AG10803 (cell line): ENCODE data around the gene PLEKHG3.
A peak's percentile ranks its signal among the peaks of the same experiment; 100 is the strongest.

Source experiments
- DNase-seq: peaks from one replicate; pipeline ENCODE4 v3.0.0; 2010; ENCODE audit warnings: low read depth
- H3K4me3 ChIP-seq: 2 replicates; pipeline ENCODE4 v1.5.1; 2011; ENCODE audit warnings: mild to moderate bottlenecking, low read length, control low read depth
- TF ChIP-seq, protein P1 (sequence below): conservative IDR thresholded peaks from 2 replicates; pipeline ENCODE4 v1.5.1; 2011; ENCODE audit warnings: mild to moderate bottlenecking, low read length, control low read depth, inconsistent platforms

The PLEKHG3 gene

GRCh38 chr14:64702493-64703394, 1.5 kb upstream of the PLEKHG3 start:
- DNase-seq: no peak
- TF ChIP-seq, protein P1, sequence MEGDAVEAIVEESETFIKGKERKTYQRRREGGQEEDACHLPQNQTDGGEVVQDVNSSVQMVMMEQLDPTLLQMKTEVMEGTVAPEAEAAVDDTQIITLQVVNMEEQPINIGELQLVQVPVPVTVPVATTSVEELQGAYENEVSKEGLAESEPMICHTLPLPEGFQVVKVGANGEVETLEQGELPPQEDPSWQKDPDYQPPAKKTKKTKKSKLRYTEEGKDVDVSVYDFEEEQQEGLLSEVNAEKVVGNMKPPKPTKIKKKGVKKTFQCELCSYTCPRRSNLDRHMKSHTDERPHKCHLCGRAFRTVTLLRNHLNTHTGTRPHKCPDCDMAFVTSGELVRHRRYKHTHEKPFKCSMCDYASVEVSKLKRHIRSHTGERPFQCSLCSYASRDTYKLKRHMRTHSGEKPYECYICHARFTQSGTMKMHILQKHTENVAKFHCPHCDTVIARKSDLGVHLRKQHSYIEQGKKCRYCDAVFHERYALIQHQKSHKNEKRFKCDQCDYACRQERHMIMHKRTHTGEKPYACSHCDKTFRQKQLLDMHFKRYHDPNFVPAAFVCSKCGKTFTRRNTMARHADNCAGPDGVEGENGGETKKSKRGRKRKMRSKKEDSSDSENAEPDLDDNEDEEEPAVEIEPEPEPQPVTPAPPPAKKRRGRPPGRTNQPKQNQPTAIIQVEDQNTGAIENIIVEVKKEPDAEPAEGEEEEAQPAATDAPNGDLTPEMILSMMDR: no peak
- no peak overlapping the region for H3K4me3 ChIP-seq

GRCh38 chr14:64703395-64704142, 655 bp upstream of the PLEKHG3 start:
- peak overlapping the region; percentile 71 for H3K4me3 ChIP-seq
- peak; percentile 20 for DNase-seq
- TF ChIP-seq, protein P1: no peak

DNA sequence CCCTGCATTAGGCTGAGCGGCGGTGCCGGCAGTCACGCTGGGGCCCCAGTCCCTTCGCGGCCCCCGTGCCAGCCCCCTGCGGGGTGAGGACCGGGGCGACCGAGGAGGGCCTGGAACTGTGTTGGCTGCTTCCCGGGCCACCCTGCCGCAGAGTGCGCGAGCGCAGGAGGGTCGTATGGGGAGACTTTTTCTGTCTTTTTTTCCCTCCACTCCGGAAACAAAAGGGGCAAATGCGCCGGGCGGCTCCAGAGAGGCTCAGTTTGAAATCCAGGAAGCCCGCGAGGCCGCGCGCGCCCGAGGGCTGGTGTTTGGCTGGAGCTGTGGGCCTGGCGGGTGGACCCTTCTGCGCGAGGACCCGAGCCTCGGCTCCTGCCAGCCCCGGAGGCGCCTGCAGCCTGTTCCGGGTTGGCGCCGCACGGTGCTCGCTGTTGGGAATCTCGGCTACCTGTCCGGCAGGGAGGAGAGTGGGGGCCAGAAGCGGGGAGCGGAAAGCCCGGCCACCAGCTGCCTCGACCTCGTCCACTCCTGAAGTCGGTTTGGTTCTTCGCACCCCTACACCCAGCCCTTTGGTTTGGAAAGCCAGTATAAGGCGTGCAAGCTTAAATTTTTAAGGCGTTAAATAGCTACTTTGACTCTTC, 638 bp downstream of the PLEKHG3 start:
- peak overlapping the region; percentile 71 for H3K4me3 ChIP-seq
- TF ChIP-seq, protein P1: no peak
- peak; percentile 14 for DNase-seq

DNA sequence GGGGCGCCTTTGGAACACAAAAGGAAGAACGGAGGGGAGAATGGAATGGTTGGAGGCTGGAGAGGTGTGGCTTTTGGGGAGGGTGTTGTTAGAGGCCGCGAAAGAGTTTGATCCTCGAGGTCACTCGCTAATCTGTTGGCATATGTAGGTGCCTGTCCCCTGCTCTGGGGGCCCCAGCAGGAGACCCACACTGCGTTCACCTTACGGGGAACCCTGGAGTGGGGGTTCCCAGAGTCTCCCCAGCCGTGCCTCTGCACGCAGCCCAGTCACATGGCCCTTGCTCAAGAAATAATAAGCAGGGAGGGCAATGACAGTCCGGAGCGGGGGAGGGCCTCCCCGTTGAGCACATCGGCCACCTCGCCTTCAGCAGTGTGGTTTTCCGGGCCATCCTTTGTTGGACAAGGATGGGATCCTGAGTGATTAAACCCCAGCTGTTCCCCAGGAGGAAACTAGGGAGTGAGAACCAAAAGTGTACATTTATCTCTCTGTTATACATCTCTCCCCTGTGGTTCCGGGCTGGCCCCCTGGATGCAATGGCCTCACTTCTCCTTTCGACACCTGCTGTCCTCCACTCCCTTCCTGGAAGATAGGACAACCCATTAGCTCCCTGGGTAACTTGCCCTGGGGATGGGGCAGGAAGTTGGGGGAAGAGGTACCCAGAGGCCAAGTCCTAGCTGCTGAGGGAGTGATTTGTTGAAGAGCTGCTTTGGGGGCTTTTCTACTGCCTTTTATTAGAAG, 1.3 kb downstream of the PLEKHG3 start:
- TF ChIP-seq, protein P1: no peak
- DNase-seq: peak; percentile 17
- H3K4me3 ChIP-seq: peak overlapping the region; percentile 71

GRCh38 chr14:64706119-64706592, 1.9 kb downstream of the PLEKHG3 start:
- DNase-seq: no peak
- H3K4me3 ChIP-seq: no peak overlapping the region; the same call in 1 of the 2 replicates
- TF ChIP-seq, protein P1: no peak

DNA sequence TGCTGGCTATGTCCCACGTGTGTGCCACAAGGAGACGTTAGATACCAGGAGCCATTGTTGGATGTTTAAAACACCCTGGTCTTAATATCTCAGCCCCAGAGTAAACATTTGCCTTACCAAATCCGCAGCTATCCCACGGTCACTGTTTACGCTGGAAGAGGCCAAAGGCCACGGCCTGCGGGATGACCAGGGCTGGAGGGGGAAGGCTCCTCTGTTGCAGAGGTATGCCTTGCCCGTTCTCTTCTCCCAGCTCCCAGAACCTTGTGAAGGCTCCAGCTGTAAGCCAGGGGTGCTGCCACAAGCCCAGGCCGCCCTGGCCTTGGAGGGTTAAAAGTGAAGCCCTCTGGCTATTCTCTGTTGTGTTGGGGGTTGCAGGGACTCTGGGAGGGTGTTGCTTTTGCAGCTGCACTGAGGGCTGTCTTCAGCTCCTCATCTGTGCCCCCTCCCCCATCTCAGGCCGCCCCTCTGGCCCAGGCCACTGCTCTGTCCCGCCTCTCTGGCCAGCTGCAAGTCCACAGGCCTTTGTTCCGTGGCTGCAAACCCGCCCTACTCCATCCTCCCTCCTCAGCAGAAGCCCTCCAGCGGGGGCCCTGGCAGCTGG, 2.5 kb downstream of the PLEKHG3 start:
- TF ChIP-seq, protein P1: no peak
- H3K4me3 ChIP-seq: no peak overlapping the region
- DNase-seq: no peak
